Islet of Langerhans (tissue), 1 donor: Measurements from ENCODE around the gene FAM25A.
"Not testable (repeated sequence)": the region's sequence is repeated elsewhere in the genome, so short reads cannot be mapped to it uniquely, and the experiment has no call there.

Experiments
- FAIRE-seq: peaks from one replicate; lab custom pipeline; 2011; peaks lifted over from hg19 to GRCh38; lab: Jason Lieb, UNC

The FAM25A gene

GRCh38 chr10:87013528-87013927, 6.6 kb upstream of the FAM25A start:
- not testable (repeated sequence) for FAIRE-seq

DNA sequence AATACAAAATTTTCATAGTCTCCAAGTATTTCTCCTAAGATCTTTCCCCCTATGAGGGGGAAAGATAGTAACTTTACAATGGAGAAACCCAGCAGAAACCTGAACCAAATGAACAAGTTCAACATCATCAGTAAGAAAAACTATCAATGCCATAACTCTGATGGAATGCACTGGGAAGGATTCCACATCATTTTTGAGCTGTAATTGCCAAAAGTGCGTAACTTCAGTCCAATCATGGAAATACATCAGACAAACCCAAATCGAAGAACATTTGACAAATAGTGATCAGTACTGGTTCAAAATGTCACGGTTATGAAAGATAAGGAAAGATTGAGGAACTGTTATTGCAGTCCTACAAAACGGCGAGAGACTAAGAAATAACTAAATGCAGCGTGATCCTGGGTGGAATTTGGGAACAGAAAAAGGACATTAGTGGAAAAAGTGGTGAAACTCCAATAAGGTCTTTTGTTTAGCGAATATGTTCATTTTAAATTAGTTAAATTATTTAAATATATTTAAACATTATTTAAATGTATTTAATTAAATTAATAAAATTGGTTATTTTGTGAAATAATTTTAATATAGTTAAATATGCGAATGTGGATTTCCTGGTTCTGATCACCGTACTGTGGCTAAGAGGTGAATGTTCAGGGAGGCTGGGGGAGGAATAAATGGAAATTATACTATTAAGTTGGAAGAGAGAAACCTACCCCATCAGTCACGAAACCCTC, 4.9 kb upstream of the FAM25A start:
- not testable (repeated sequence) for FAIRE-seq

GRCh38 chr10:87018127-87018526, 2.0 kb upstream of the FAM25A start:
- not testable (repeated sequence) for FAIRE-seq

DNA sequence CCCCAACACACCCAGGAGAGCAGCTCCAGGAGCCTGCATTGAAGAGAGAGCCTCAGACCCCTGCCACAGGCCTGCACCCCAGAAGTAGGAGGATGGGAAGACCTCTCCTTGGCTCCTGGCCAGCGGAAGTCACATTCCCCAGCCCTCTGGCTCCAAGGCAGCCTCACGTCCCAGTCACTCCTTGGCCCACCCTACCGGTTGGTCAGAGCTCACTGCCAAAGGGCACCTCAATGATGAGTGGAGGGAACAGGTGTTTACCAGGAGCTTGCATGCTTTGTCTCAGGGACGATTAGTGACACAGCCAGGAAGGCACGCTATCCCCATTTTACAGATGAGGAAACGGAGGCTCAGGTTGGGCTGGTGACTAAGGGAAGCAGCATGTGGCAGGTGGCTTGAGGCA, 1.0 kb upstream of the FAM25A start:
- FAIRE-seq: not testable (repeated sequence)

GRCh38 chr10:87019504-87019903, 590 bp upstream of the FAM25A start:
- FAIRE-seq: not testable (repeated sequence)

- FAIRE-seq: not testable (repeated sequence)
Observed at GRCh38 chr10:87025285-87025958, 5.3 kb downstream of the FAM25A start.

- FAIRE-seq: not testable (repeated sequence)
Observed at GRCh38 chr10:87026747-87027508, 6.8 kb downstream of the FAM25A start.

GRCh38 chr10:87030419-87030818, 10.3 kb downstream of the FAM25A start:
- FAIRE-seq: not testable (repeated sequence)

DNA sequence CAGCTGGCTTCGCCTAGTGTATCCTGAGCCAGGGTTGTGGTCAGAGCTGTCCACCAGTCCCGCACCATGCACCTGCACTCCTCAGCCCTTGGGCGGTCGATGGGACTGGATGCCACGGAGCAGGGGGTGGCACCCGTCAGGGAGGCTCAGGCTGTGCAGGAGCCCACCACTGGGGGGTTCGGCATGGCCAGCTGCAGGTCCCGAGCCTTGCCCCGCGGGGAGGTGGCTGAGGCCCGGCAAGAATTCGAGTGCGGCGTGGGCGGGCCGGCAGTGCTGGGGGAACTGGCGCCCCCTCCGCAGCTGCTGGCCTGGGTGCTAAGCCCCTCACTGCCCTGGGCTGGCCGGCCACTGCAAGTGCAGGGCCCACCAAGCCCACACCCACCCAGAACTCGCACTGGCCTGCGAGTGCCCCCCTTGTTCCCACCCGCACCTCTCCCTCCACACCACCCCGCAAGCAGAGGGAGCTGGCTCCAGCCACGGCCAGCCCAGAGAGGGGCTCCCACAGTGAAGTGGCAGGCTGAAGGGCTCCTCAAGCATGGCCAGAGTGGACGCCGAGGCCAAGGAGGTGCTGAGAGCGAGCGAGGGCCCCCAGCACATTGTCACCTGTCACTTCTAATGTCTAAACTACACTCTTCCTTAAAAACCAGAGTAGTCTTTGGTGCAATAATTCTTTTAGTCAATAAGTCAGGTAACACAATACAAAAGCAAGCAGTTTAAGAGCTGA, 11.0 kb downstream of the FAM25A start:
- FAIRE-seq: no peak

DNA sequence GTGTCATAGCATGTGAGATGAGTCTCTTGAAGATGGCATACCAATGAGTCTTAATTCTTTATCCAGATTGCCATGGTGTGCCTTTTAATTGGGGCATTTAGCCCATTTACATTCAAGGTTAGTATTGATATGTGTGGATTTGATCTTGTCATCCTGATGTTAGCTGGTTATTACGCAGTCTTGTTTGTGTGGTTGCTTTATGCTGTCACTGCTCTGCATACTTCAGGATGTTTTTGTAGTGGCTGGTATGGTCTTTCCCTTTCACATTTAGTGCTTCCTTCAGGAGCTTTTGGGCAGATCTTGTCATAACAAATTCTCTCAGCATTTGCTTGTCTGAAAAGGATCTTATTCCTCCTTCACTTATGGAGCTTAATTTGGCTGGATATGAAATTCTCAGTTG, 16.5 kb downstream of the FAM25A start:
- no peak for FAIRE-seq

DNA sequence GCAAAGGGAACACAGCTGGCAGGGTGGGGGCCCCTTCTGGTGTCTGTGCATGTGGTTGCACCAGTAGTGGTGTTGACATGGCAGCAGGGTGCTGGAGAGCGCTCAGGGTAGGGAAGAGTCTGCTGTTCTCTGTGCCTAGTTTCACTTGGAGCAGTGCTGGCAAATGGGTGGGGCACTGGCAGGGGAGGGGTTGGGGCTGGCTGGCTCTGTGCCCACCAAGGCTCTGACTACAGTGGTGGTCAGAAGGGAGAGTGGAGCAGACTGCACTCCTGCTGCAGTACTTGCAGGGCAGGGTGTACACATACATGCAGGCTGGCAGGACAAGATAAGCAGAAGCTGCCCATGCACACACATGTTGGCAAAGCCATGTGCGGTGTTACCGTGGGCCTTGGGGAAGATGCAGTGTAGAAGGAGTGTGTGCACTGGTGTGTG, 18.2 kb downstream of the FAM25A start:
- no peak for FAIRE-seq

GRCh38 chr10:87038786-87039185, 18.7 kb downstream of the FAM25A start:
- FAIRE-seq: no peak

- FAIRE-seq: not testable (repeated sequence)
Observed at GRCh38 chr10:87043579-87043978, 23.5 kb downstream of the FAM25A start.

- no peak for FAIRE-seq
Observed at GRCh38 chr10:87045434-87045938, 25.4 kb downstream of the FAM25A start.

GRCh38 chr10:87053111-87053510, 33.0 kb downstream of the FAM25A start:
- FAIRE-seq: no peak

GRCh38 chr10:87053577-87054181, 33.6 kb downstream of the FAM25A start:
- no peak for FAIRE-seq

- FAIRE-seq: no peak
Observed at GRCh38 chr10:87054373-87055295, 34.5 kb downstream of the FAM25A start.

GRCh38 chr10:87058171-87058570, 38.1 kb downstream of the FAM25A start:
- FAIRE-seq: no peak

DNA sequence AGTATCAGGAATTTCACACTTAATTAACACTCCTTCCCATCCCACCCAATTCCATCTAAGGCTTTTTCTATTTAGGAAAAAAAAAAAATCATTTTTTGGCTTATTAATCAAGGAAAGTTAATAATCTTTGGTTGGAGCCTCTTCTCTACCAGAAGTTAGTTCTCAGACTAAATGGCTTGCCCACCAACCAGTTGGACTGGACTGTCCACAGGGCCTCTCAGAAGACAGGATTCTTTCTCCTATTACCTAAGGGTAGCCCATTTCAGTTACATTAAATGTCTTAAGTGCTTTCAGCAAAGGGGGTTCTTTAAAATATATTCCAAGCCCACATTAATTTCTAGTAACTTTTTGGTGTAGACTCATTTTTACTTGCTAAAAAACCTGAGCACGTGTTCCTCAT, 39.3 kb downstream of the FAM25A start:
- no peak for FAIRE-seq

DNA sequence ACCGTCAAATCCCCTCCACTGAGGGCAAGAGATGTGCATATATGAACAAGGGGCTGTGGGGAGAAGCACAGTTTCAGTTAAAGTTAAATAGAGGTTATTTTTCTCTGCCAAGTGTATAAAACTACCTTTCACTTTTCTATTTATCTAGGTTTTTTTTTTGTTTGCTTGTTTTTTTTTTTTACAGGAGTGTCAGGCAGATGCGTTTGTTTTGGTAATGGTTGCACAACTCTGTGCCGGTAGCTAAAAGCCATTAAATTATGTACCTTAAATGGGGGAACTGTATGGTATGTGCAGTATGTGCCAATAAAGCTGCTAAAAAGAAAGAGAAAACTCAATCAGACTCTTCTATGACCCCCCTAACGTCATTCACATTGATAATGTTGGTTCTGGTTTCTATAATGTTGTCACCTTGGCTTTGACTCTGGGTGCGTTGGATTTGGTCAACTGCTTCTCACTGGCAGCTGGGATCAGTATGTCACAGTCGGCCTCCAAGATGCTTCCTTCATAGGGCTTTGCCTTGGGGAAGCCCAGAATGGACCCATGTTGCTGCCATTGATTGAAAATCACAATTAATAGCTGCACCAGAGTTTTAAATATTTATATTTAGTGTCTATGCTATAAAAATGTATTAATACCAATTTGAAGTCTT, 40.3 kb downstream of the FAM25A start:
- no peak for FAIRE-seq
